ENCODE data around the gene LZTR1.

- no peak for TF ChIP-seq POLR2AphosphoS5 (IDR thresholded peaks at IDR 0.05; ENCODE audit: low read depth)
- TF ChIP-seq EZH2 (IDR thresholded peaks at IDR 0.05; ENCODE audit: low read depth, unreplicated experiment) = no peak
- TF ChIP-seq, protein P1, sequence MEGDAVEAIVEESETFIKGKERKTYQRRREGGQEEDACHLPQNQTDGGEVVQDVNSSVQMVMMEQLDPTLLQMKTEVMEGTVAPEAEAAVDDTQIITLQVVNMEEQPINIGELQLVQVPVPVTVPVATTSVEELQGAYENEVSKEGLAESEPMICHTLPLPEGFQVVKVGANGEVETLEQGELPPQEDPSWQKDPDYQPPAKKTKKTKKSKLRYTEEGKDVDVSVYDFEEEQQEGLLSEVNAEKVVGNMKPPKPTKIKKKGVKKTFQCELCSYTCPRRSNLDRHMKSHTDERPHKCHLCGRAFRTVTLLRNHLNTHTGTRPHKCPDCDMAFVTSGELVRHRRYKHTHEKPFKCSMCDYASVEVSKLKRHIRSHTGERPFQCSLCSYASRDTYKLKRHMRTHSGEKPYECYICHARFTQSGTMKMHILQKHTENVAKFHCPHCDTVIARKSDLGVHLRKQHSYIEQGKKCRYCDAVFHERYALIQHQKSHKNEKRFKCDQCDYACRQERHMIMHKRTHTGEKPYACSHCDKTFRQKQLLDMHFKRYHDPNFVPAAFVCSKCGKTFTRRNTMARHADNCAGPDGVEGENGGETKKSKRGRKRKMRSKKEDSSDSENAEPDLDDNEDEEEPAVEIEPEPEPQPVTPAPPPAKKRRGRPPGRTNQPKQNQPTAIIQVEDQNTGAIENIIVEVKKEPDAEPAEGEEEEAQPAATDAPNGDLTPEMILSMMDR (conservative IDR thresholded peaks at IDR 0.05; ENCODE audit: low read depth in 2 of 2) = no peak
- TF ChIP-seq, protein P2, sequence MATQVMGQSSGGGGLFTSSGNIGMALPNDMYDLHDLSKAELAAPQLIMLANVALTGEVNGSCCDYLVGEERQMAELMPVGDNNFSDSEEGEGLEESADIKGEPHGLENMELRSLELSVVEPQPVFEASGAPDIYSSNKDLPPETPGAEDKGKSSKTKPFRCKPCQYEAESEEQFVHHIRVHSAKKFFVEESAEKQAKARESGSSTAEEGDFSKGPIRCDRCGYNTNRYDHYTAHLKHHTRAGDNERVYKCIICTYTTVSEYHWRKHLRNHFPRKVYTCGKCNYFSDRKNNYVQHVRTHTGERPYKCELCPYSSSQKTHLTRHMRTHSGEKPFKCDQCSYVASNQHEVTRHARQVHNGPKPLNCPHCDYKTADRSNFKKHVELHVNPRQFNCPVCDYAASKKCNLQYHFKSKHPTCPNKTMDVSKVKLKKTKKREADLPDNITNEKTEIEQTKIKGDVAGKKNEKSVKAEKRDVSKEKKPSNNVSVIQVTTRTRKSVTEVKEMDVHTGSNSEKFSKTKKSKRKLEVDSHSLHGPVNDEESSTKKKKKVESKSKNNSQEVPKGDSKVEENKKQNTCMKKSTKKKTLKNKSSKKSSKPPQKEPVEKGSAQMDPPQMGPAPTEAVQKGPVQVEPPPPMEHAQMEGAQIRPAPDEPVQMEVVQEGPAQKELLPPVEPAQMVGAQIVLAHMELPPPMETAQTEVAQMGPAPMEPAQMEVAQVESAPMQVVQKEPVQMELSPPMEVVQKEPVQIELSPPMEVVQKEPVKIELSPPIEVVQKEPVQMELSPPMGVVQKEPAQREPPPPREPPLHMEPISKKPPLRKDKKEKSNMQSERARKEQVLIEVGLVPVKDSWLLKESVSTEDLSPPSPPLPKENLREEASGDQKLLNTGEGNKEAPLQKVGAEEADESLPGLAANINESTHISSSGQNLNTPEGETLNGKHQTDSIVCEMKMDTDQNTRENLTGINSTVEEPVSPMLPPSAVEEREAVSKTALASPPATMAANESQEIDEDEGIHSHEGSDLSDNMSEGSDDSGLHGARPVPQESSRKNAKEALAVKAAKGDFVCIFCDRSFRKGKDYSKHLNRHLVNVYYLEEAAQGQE (IDR thresholded peaks at IDR 0.05; ENCODE audit: unreplicated experiment) = no peak
- no peak for TF ChIP-seq JUNB (IDR thresholded peaks at IDR 0.05; ENCODE audit: unreplicated experiment)
- no peak for TF ChIP-seq EZH2phosphoT487 (IDR thresholded peaks at IDR 0.05; ENCODE audit: unreplicated experiment)
- TF ChIP-seq ZNF331 (CRISPR knock-in tag; IDR thresholded peaks at IDR 0.05; ENCODE audit: low read depth) = no peak
- TF ChIP-seq NANOG (IDR thresholded peaks at IDR 0.05; ENCODE audit: borderline replicate concordance) = no peak
- no peak for TF ChIP-seq CREB1 (CRISPR knock-in tag; IDR thresholded peaks at IDR 0.05; ENCODE audit: low read depth)
Observed at GRCh38 chr22:21003782-21004181, 21.7 kb downstream of the LZTR1 start.
